ENCODE measurements around the gene IL1RAPL1. TPM values are rescaled to one million over a fixed set of nuclear protein-coding genes. Genes with fewer than 3 reads are reported as not detected.

IL1RAPL1 gene
- total RNA-seq, 2 experiments from 2014 or later: not detected

- no peak overlapping the region for H3K4me3 Mint-ChIP-seq
- ChIA-PET POLR2A (no interaction called here), CTCF (no interaction called here)
- no peak overlapping the region for H3K27ac Mint-ChIP-seq
- no peak for ATAC-seq (ENCODE audit: poor library complexity)
- H3K36me3 ChIP-seq (ENCODE audit: insufficient read depth, low read length): no peaks in the 10 kb centered on the region
- H3K4me1 ChIP-seq (ENCODE audit: insufficient read depth, low read length): no peaks in the 10 kb centered on the region
- H3K27ac ChIP-seq (ENCODE audit: low read depth in 1 of 2, low read length in 2 of 2): no peak overlapping the region
- TF ChIP-seq, protein P1, sequence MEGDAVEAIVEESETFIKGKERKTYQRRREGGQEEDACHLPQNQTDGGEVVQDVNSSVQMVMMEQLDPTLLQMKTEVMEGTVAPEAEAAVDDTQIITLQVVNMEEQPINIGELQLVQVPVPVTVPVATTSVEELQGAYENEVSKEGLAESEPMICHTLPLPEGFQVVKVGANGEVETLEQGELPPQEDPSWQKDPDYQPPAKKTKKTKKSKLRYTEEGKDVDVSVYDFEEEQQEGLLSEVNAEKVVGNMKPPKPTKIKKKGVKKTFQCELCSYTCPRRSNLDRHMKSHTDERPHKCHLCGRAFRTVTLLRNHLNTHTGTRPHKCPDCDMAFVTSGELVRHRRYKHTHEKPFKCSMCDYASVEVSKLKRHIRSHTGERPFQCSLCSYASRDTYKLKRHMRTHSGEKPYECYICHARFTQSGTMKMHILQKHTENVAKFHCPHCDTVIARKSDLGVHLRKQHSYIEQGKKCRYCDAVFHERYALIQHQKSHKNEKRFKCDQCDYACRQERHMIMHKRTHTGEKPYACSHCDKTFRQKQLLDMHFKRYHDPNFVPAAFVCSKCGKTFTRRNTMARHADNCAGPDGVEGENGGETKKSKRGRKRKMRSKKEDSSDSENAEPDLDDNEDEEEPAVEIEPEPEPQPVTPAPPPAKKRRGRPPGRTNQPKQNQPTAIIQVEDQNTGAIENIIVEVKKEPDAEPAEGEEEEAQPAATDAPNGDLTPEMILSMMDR (IDR thresholded peaks at IDR 0.05): no peak
- H3K4me1 Mint-ChIP-seq (ENCODE audit: low read depth): no peaks in the 10 kb centered on the region
- no peak for DNase-seq
- no peaks in the 10 kb centered on the region for H3K36me3 Mint-ChIP-seq (ENCODE audit: low read depth)
- intact Hi-C loops (cut with DNase I, micrococcal nuclease): no loop called here
- H3K27me3 ChIP-seq (ENCODE audit: control insufficient read depth in 1 of 2, insufficient read depth in 2 of 2, low read length in 2 of 2): no peaks in the 10 kb centered on the region
- H3K27me3 Mint-ChIP-seq: no peaks in the 10 kb centered on the region
- H3K4me3 ChIP-seq (ENCODE audit: low read length): no peak overlapping the region
- no peaks in the 10 kb centered on the region for H3K9me3 ChIP-seq (ENCODE audit: control insufficient read depth in 1 of 2, insufficient read depth in 1 of 2, low read length in 2 of 2)
- peaks cover 2% of the 10 kb centered on the region for H3K9me3 Mint-ChIP-seq
Measured at GRCh38 chrX:28847423-28847822, 260.2 kb downstream of the IL1RAPL1 start.

DNA sequence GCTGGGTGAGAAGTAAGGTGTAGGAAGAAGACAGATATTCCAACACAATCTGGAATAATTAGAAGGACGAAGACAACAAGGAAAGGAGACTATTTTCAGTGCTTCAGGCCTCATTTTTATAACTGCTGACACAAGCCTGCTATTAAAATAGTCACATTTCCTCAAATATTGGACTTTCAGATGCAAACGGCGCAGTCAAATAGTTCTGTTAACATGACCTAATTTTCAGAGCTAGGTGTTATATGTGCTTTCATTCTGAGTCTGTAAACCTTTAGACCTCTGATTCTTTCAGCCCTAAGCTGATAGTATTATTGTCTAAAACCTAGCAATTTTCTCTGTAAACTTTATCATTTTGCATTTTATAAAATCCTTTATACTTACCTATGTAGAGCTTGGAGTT lies 261.5 kb downstream of the IL1RAPL1 start:
- H3K36me3 ChIP-seq (ENCODE audit: insufficient read depth, low read length): no peaks in the 10 kb centered on the region
- no peaks in the 10 kb centered on the region for H3K9me3 ChIP-seq (ENCODE audit: control insufficient read depth in 1 of 2, insufficient read depth in 1 of 2, low read length in 2 of 2)
- H3K27ac ChIP-seq (ENCODE audit: low read depth in 1 of 2, low read length in 2 of 2): no peak overlapping the region
- H3K27me3 ChIP-seq (ENCODE audit: control insufficient read depth in 1 of 2, insufficient read depth in 2 of 2, low read length in 2 of 2): no peaks in the 10 kb centered on the region
- CTCF ChIA-PET: no interaction called here
- intact Hi-C loops (cut with DNase I, micrococcal nuclease): no loop called here
- H3K4me3 Mint-ChIP-seq: no peak overlapping the region
- peaks cover 2% of the 10 kb centered on the region for H3K9me3 Mint-ChIP-seq
- ATAC-seq (ENCODE audit: poor library complexity) (no peak), DNase-seq (no peak)
- no peak overlapping the region for H3K27ac Mint-ChIP-seq
- no peak overlapping the region for H3K4me3 ChIP-seq (ENCODE audit: low read length)
- TF ChIP-seq, protein P1 (IDR thresholded peaks at IDR 0.05): no peak
- H3K36me3 Mint-ChIP-seq (ENCODE audit: low read depth): no peaks in the 10 kb centered on the region
- H3K4me1 Mint-ChIP-seq (ENCODE audit: low read depth): no peaks in the 10 kb centered on the region
- no peaks in the 10 kb centered on the region for H3K4me1 ChIP-seq (ENCODE audit: insufficient read depth, low read length)
- POLR2A ChIA-PET: no interaction called here
- H3K27me3 Mint-ChIP-seq: no peaks in the 10 kb centered on the region

DNA sequence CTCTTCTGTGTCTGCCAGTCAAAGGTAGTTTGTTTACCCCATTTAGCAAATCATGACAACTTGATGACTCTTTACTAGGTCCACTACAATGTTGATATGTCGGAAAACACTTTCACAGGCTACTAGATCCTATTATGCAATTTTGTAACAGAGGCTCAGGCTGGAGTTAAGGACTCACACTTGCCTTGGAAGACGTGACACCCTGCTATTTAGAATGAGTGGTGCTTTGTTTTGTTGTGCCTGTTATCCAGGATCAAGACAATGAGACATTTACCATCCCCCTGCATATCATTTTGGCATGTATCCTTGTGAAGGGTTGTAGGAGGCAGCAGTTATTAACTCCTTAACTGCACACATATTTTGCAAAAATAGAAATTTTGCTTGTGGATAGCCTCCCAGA lies 263.7 kb downstream of the IL1RAPL1 start:
- Histone ChIP-seq H3K36me3 (ENCODE audit: insufficient read depth, low read length) (no peaks in the 10 kb centered on the region), H3K4me3 (ENCODE audit: low read length) (no peak overlapping the region), H3K27me3 (ENCODE audit: control insufficient read depth in 1 of 2, insufficient read depth in 2 of 2, low read length in 2 of 2) (no peaks in the 10 kb centered on the region), H3K27ac (ENCODE audit: low read depth in 1 of 2, low read length in 2 of 2) (no peak overlapping the region), H3K9me3 (ENCODE audit: control insufficient read depth in 1 of 2, insufficient read depth in 1 of 2, low read length in 2 of 2) (no peaks in the 10 kb centered on the region), H3K4me1 (ENCODE audit: insufficient read depth, low read length) (no peaks in the 10 kb centered on the region)
- TF ChIP-seq, protein P1 (IDR thresholded peaks at IDR 0.05): no peak
- ChIA-PET POLR2A (no interaction called here), CTCF (no interaction called here)
- ATAC-seq (ENCODE audit: poor library complexity): no peak
- Mint-ChIP-seq H3K4me3 (no peak overlapping the region), H3K9me3 (peaks cover 1% of the 10 kb centered on the region), H3K36me3 (ENCODE audit: low read depth) (no peaks in the 10 kb centered on the region), H3K27ac (no peak overlapping the region), H3K4me1 (ENCODE audit: low read depth) (no peaks in the 10 kb centered on the region), H3K27me3 (no peaks in the 10 kb centered on the region)
- intact Hi-C loops (cut with DNase I, micrococcal nuclease): no loop called here
- DNase-seq: no peak

Measured in CD4-positive, alpha-beta T cell (primary cell).